SIG-M5 treated with dmso at 0.1 percent for 504 hours (cell line): ENCODE results near the gene TUB.

Experiments used
- DNase-seq: peaks from one replicate; lab custom pipeline; 2025; ENCODE audit not compliant: unreplicated experiment; lab: John Stamatoyannopoulos, UW

Gene TUB

DNA sequence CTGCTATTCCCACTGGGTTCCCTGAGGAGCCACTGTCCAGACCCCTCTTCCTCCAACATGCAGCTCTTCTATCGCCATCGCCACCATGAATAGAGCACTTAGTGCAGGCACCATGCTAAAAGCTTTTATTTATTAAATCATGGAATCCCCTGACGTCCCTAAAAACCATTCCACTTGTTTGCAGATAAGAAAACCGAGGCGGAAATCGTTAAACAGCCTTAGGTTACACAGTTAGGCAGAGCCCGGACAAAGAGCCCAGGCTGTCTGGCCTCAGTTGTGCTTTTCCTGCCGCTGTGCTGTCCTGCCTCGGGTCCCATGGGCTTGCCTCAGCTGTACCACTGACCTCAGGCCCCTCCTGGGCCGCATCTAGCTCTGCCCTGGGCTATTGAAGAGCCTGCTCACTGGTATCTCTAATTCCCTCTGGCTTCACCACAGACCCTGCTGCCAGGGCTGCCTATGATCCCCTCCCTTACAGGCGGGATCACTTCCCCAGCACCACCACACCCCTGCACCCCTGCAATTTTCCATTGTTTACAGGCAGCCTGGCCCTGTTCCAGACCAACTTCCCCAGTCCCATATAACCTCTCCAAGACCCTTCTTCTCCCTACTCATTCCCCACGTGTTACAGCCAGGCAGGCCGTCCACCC lies 13.0 kb upstream of the TUB start:
- no peak for DNase-seq

GRCh38 chr11:8068605-8069221 lies 12.3 kb upstream of the TUB start:
- no peak for DNase-seq

DNA sequence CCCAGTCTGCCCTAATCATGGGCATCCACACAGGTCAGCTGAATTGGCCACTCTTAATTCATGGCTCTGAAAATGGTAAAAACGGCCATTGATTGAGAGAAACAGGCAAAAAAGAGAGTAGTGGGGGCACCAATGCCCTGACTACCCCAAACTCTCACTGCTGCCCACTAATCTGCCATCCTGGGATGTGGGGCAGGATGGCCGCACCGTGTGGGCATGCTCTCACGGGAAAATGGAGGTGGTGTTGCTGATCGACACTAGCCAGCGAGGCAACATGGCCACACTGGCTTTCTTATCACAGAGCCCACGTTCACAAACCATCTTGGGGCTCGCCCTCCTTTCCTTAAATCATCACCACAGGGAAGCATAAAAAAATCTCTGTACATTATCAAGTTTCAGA lies 11.2 kb upstream of the TUB start:
- DNase-seq = no peak

- peak; percentile 8 for DNase-seq
These were observed 10.4 kb upstream of the TUB start for GRCh38 chr11:8070417-8071115.

GRCh38 chr11:8071616-8072581 lies 9.1 kb upstream of the TUB start:
- no peak for DNase-seq

DNA sequence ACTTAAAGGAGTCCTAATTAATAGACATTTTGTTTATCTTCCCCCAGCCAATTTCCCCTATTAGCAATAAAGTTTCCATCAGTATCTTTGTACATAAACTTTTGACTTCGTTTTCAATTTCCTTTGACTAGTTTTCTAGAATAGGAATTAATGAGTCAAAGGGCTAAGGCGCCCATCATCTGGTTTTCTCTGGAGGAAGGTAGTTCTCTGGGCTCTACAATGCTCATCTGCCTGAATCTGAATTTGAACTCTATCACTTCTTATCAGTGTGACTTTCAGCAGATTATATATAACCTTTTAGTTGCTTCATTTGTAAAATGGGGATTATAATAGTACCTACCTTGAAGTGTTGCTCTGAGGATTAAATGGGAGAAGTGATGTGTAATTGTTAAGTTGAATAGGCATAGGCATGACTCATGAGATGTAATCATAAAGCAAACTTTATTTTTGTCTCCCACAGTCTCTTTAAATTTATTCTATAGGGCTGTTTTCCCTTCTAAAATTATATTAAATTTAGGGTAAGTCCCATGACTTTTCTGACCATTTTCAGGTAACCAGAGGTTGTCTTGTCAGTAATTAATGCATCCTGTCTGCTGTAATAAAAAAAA lies 5.8 kb upstream of the TUB start:
- no peak for DNase-seq

GRCh38 chr11:8079111-8079675 lies 1.8 kb upstream of the TUB start:
- DNase-seq = no peak

GRCh38 chr11:8080069-8080670 lies 841 bp upstream of the TUB start:
- DNase-seq = no peak

GRCh38 chr11:8081591-8082250 lies 710 bp downstream of the TUB start:
- DNase-seq = no peak

- no peak for DNase-seq
These were observed 1.5 kb downstream of the TUB start for GRCh38 chr11:8082391-8083087.

DNA sequence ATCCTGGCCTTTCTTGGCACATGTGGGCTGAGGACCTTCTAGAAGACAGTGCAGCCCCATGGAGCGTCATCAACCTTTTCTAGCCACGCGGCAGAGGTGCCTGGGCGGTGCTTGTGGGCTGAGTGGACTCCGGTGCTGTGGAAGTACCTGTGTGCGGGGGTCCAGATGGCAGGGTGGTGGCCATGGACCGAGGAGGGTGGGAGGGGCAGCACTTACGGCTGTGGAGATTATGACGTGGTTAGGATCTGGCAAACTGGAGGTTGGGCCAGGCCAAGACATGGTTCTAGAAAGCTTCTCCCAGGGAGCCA lies 2.0 kb downstream of the TUB start:
- no peak for DNase-seq

GRCh38 chr11:8083871-8084281 lies 2.9 kb downstream of the TUB start:
- no peak for DNase-seq

GRCh38 chr11:8084352-8084751 lies 3.3 kb downstream of the TUB start:
- DNase-seq = no peak

DNA sequence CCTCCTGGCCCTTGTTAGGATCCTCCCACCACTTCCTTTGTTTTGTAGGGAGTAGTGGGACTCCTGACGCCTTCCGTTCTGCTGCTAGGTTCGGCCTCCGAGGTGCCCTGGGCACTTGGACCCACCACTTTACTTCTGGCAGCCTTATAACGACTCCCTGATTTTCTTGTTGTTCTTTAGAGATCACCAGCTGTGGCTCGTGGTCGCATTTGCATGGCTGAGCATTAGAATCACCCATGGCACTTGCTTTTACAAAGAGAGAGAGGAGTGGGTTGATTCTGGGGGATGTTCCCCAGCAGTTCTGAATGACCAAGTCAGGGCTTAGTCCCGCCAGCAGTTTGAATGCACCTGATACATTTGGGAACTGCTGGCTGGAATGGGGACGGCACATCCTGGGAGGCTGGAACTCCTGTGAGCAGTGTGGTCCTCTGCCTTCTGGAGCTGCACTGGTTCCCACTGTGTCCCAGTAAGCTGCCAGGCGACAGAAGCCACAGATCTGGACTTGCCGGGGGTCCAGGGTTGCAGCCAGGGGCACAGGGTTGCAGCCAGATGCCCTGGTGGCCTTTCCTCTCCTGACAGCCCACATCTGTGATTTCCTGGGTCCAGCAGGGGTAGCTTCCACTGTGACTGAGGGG lies 4.1 kb downstream of the TUB start:
- DNase-seq = no peak

DNA sequence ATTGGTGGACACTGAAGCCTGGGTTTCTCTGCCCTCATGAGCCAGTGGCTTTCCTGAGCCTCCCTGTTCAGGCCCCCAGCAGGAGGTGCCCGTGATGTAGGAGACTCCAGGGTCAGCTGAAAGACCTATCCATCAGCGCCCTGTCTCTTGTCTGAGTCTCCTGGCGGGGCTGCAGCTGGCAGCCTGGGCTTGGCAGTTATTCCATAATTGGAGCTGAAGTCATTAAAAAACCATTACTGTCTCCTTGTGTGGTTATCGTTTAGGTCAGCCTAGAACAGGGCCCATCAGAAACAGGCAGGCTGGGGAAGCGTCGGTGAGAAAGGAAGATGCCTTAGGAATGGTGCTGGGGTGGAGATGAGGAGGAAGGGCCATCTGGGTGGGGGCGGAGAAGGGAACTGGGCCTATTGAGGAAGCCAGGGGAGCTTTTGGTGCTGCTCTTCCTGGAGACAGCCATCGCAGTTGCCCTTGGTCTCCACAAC lies 5.0 kb downstream of the TUB start:
- no peak for DNase-seq

DNA sequence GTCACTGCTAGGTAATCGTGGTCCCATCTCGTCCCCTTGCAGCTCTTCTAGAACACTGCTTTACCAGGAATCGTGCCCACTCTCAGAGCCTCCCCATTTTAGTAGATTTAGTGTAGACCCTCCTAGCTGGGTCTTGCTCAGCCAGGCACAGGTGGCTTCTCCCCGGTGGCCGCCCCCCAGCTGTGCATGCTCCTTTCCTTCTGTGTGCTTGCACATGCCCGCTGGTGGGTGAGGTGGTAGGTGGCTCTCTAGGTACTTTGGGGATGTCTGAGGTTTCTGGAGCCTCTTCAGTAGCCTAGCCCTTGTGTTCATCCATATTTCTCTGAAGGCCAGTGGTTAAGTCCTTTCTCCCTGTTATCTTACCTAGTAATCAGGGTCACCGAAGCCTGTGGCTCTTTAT lies 5.6 kb downstream of the TUB start:
- no peak for DNase-seq

- DNase-seq = no peak
These were observed 6.2 kb downstream of the TUB start for GRCh38 chr11:8087185-8087584.

GRCh38 chr11:8087756-8088155 lies 6.7 kb downstream of the TUB start:
- no peak for DNase-seq
